ENCODE measurements around the gene PARD6G. TPM values are rescaled to one million over a fixed set of nuclear protein-coding genes. Genes with fewer than 3 reads are reported as not detected.
"Not testable (repeated sequence)": the region's sequence is repeated elsewhere in the genome, so short reads cannot be mapped to it uniquely, and the experiment has no call there.

PARD6G gene
- total and polyA plus RNA-seq, 8 donors = 0.42 to 2.2 (median 1.2) TPM

GRCh38 chr18:80228051-80228848 lies 19.1 kb downstream of the PARD6G start:
- H3K4me1 ChIP-seq = no peaks in the 10 kb centered on the region
- intact Hi-C loops (cut with DNase I) = no loop called here
- H3K27me3 ChIP-seq = no peaks in the 10 kb centered on the region
- H3K9me3 ChIP-seq = no peaks in the 10 kb centered on the region
- 83 to 87% methylated on average over 18 of the region's 18 CpGs for WGBS, 2 donors
- no peak for DNase-seq
- ATAC-seq = no peak
- no peak for FAIRE-seq
- no peak overlapping the region for H3K4me3 ChIP-seq
- H3K36me3 ChIP-seq = no peaks in the 10 kb centered on the region
- no peak for TF ChIP-seq CTCF (IDR thresholded peaks at IDR 0.05)
- no peak overlapping the region for H3K27ac ChIP-seq

GRCh38 chr18:80227472-80227871 lies 19.8 kb downstream of the PARD6G start:
- DNase-seq (no peak), ATAC-seq (no peak), FAIRE-seq (no peak)
- Histone ChIP-seq H3K4me1 (no peaks in the 10 kb centered on the region), H3K27me3 (no peaks in the 10 kb centered on the region), H3K4me3 (no peak overlapping the region), H3K36me3 (no peaks in the 10 kb centered on the region), H3K9me3 (no peaks in the 10 kb centered on the region), H3K27ac (no peak overlapping the region)
- intact Hi-C loops (cut with DNase I) = no loop called here
- no peak for TF ChIP-seq CTCF (IDR thresholded peaks at IDR 0.05)
- 85 to 92% methylated on average over 5 of the region's 5 CpGs for whole genome bisulfite sequencing, 2 donors

DNA sequence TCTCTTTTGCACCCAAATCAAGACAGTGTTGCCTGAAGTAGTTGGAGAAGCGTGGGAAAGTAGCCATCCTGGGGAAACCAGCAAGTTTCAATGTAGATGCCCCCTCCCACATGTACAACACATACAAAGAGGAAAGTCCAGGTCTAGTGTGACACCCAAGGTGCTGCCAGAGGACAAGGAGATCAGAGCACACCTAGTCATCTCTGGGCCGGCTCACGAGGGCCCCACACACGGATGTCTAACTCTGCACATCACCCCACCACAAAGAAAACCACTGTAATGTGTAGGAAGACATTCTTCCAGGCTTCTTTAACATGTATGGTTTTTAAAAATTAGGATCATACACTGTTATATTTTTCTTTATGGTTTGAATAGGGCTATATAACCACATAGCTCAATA lies 21.6 kb downstream of the PARD6G start:
- Histone ChIP-seq H3K4me3 (no peak overlapping the region), H3K36me3 (no peaks in the 10 kb centered on the region), H3K27ac (no peak overlapping the region), H3K9me3 (no peaks in the 10 kb centered on the region), H3K4me1 (no peaks in the 10 kb centered on the region), H3K27me3 (no peaks in the 10 kb centered on the region)
- intact Hi-C loops (cut with DNase I) = no loop called here
- ATAC-seq (no peak), FAIRE-seq (no peak), DNase-seq (no peak)
- 85% methylated on average over 4 of the region's 4 CpGs for WGBS, 2 donors
- no peak for TF ChIP-seq CTCF (IDR thresholded peaks at IDR 0.05)

DNA sequence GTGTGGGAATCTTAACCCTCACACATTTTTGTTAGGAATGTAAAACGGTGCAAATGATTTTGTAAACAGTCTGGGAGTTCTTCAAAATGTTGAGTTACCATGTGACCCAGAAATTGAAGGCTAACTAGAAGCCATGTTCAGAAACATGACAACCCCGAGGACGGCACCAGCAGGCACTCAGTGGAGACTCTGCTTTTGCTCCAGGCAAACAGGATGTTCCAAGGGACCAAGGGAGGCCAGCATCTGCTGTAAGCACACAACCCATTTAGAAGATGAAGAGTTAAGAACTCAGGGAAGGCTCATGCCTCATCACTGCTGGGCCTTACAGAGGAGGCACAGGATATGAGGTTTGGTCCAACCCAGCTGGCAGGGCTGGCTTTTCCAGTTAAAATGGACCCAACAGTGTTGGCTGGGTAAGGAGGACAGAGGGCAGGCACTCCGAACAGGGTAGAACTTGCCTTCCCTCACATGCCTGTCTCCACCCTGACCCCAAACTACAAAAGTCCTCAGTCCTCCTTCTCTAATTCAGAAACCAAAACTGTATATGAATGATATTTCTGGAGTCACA lies 23.6 kb downstream of the PARD6G start:
- DNase-seq = no peak
- Histone ChIP-seq H3K4me3 (no peak overlapping the region), H3K4me1 (no peaks in the 10 kb centered on the region), H3K27me3 (no peaks in the 10 kb centered on the region), H3K36me3 (no peaks in the 10 kb centered on the region), H3K27ac (no peak overlapping the region), H3K9me3 (no peaks in the 10 kb centered on the region)
- FAIRE-seq = no peak
- WGBS, 2 donors = 47 to 51% methylated on average over 4 of the region's 4 CpGs
- intact Hi-C loops (cut with DNase I) = no loop called here
- no peak for ATAC-seq
- TF ChIP-seq CTCF (IDR thresholded peaks at IDR 0.05) = no peak

GRCh38 chr18:80219488-80219887 lies 27.8 kb downstream of the PARD6G start:
- H3K4me1 ChIP-seq; H3K4me3 ChIP-seq; H3K9me3 ChIP-seq; H3K27me3 ChIP-seq; H3K36me3 ChIP-seq; ATAC-seq; DNase-seq; FAIRE-seq; H3K27ac ChIP-seq; intact Hi-C loops (cut with DNase I): not testable (repeated sequence)
- 95 to 96% methylated on average over 4 of the region's 4 CpGs for WGBS, 2 donors

Data from pancreas (tissue), 10 donors.